HG03060 (cell line): Measurements from ENCODE around the gene MVK.
"Not testable (repeated sequence)": the region's sequence is repeated elsewhere in the genome, so short reads cannot be mapped to it uniquely, and the experiment has no call there.

Experiments
- ATAC-seq: cut with Tn5 transposase; IDR thresholded peaks from one replicate; pipeline ENCODE4 v1.9.1; 2021; ENCODE audit warnings: low read depth, moderate number of reproducible peaks; ENCODE audit not compliant: unreplicated experiment

MVK gene

GRCh38 chr12:109588461-109589239 is 15.1 kb downstream of the MVK start:
- ATAC-seq: no peak

DNA sequence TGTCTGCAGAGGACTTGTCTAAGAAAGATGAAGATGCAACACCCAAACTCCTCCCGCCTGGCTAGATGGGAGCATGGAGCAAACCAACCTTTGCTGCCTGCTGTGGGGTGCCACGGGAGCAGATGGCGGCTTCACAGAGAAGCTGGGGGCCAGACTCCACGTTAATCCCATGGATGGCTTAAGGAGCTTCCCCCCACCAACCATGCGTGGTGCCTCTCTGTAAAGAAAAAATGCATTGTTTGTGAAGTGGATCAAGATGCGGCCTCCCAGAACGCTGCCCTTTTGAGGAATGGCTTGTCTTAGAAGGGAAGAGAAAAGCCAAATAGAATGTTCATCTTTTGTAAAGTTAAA is 15.6 kb downstream of the MVK start:
- no peak for ATAC-seq

DNA sequence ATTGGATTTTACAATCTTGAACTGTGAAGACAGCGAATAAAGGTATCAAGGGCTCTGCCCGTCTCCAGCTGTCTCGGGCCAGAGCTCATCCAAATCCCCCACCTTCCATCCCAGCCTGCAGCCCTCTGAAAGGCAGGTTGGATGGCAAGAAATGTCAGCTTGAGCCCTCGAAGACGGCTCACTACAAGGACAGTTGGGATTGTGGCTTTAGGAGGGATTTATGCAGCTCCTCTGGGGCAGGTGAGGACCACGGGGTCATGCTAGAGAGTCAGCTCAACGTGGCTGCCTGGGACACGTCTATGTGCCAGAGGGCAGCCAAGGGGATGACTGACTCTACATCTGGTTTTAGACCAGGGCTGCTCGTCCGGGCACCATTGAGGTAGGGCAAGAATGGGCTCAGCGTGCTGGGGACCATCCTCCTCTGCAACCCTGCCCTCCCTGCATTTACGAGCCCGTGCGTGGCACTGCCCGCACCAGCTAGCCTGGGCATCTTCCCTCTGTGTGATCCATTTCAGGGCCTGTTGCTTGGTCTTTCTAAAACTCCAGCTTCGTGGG is 16.2 kb downstream of the MVK start:
- ATAC-seq: no peak

DNA sequence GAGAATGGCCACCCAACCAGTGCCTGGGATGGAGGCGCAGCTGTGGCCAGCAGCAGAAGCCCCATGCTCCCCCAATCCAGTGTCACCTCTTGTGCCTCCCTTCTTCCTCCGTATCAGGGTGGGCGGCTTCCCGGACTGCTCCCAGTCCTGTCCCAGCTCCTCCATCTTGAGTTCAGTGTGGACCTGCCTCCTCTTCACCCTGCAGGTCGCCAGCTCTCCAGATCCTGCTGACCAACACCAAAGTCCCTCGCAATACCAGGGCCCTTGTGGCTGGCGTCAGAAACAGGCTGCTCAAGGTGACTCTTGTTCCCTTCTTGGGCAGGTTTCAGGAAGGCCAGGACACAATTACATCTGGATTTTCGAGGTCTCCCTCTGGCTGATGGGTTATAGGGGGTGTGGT is 17.0 kb downstream of the MVK start:
- ATAC-seq: no peak

GRCh38 chr12:109591041-109591440 is 17.4 kb downstream of the MVK start:
- ATAC-seq: no peak

- no peak for ATAC-seq
Measured at GRCh38 chr12:109592195-109592904, 18.8 kb downstream of the MVK start.

- ATAC-seq: no peak
Measured at GRCh38 chr12:109592905-109593272, 19.3 kb downstream of the MVK start.

- no peak for ATAC-seq
Measured at GRCh38 chr12:109594556-109595317, 21.1 kb downstream of the MVK start.

- ATAC-seq: no peak
Measured at GRCh38 chr12:109595321-109595902, 21.8 kb downstream of the MVK start.

- ATAC-seq: no peak
Measured at GRCh38 chr12:109596418-109597244, 23.0 kb downstream of the MVK start.

DNA sequence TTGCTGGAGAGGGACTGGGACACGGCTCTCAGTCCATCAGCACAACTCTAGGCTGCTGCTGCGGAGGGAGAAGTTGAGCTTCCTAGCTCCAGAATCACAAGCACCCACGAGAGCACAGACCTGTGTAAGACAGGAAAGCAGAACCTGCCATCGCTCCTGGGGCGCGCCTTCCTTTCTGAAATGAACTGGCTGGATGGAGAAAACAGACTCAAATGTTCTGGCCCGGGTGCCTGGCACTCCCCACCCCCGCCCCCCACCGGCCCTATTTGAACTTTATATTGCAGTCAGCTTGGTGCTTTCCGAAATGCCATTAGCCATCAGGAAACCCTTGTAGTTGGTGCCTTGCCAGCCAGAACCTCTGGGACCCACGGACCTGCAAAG is 23.8 kb downstream of the MVK start:
- no peak for ATAC-seq

- no peak for ATAC-seq
Measured at GRCh38 chr12:109597795-109598427, 24.3 kb downstream of the MVK start.

- ATAC-seq: no peak
Measured at GRCh38 chr12:109598428-109598854, 24.8 kb downstream of the MVK start.

GRCh38 chr12:109599087-109599486 is 25.5 kb downstream of the MVK start:
- ATAC-seq: no peak

DNA sequence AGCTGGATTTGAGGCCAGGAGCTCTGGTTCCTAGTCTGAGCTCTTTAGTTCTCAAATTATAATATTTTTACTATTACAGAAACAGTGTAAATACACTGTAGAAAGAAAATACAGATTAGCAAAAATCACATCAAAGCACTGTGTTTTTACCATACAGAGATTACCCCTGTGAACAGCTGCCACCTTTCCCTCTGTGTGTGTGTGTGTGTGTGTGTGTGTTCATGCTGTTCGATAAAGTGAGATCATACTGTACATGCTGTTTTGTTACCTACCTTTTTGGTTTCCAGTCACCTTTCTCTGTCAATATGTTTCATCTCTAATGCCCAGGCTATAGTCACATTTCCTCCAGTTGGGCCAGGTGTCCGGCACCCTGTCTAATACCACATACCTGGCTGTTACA is 26.9 kb downstream of the MVK start:
- no peak for ATAC-seq

GRCh38 chr12:109600995-109601394 is 27.4 kb downstream of the MVK start:
- ATAC-seq: no peak

DNA sequence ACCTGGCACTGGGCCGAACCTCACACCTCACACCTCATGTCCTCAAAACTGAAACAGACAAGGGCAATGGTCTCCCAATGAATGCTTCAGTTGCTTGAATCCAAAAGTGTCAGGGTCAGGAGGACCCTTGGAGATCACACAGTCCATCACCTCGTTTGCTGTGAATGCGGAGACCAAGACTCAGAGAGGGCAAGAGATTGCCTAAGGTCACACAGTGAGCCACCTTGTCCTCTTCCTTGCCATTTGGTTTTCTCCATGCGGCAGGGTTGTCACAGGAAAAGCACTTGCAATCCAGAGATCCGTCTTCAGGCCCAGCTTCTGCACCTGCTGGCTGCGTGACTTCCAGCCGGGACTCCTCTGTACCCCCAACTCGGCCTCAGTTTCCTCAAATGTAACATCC is 28.0 kb downstream of the MVK start:
- no peak for ATAC-seq

- not testable (repeated sequence) for ATAC-seq
Measured at GRCh38 chr12:109602132-109602531, 28.5 kb downstream of the MVK start.

GRCh38 chr12:109604132-109604585 is 30.6 kb downstream of the MVK start:
- ATAC-seq: no peak
